ENCODE measurements around the gene NMT2.
"Not testable (repeated sequence)": the region's sequence is repeated elsewhere in the genome, so short reads cannot be mapped to it uniquely, and the experiment has no call there.

NMT2 gene

DNA sequence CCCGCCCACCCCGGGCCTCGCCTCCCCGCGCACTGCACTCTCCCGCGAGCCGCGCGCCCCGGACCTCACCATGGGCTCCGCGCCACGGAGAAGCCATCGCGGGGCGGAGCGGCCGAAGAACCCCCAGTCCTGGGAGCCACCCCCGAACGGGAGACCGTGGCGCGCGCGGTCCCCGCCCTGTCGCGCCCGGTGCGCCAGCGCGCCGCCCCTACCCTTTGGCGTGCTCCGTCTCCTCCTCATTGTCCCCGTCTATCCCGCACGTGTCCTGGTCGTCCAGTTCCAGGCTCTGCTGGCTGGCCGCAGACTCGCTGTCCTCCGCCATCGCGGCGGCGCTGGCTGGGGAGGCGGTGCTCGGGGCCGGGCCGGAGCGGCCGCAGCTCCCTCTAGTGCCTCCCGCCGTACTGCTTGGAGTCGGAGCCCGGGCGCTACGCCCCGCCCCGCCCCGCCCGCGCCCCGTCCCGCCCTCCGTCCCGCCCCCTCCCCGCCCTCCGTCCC lies at the start of gene NMT2:
Gene NMT2 (minus strand): TSS at position 403 of the 495 bp plus-strand sequence. CDS start 81 bp downstream, at position 322.
- DNase-seq = no peak

DNA sequence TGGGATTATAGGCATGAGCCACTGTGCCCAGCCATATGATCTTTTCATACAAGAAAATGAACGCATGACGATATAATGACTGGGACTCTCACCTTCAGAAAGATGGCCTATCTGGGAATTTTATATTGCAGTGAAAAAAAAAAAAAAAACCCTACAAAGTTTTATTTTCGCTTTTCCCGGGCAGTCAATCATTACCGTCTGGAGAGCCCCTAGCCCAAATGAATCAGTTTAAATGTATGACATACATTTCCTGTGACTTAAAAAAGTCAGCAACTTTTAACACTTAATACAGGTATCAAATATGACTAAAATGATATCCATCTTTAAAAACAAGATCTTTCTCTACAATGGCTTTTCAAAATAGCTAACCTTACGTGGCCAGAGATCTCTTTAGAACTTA lies 48.2 kb upstream of the NMT2 start:
- no peak for DNase-seq

GRCh38 chr10:15214237-15214636 lies 45.7 kb upstream of the NMT2 start:
- DNase-seq = no peak

- DNase-seq = no peak
Observed at GRCh38 chr10:15213461-15213861, 45.0 kb upstream of the NMT2 start.

DNA sequence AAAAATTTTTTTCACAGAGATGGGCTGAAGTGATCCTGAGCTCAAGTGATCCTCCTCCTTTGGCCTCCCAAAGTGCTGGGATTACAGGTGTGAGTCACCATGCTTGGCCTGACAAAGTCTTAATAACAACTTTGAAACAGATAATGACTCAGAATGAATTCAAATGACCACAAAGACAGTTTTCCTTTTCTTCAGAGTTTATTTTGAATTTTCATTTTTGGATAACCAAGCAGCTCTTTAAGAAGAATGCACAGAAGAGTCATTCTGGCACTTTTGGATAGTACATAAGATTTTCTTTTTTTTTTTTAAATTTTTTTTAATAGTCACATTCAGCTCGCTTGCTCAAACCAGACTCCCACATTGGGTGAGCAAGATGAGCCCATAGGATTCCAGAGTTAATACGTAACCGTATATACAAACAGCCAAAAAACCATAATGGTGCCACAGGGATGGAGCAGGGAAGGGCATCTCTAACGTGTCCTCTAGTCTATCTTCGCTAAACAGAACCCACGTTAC lies 43.0 kb upstream of the NMT2 start:
- no peak for DNase-seq

- DNase-seq = no peak
Observed at GRCh38 chr10:15210521-15210920, 42.0 kb upstream of the NMT2 start.

DNA sequence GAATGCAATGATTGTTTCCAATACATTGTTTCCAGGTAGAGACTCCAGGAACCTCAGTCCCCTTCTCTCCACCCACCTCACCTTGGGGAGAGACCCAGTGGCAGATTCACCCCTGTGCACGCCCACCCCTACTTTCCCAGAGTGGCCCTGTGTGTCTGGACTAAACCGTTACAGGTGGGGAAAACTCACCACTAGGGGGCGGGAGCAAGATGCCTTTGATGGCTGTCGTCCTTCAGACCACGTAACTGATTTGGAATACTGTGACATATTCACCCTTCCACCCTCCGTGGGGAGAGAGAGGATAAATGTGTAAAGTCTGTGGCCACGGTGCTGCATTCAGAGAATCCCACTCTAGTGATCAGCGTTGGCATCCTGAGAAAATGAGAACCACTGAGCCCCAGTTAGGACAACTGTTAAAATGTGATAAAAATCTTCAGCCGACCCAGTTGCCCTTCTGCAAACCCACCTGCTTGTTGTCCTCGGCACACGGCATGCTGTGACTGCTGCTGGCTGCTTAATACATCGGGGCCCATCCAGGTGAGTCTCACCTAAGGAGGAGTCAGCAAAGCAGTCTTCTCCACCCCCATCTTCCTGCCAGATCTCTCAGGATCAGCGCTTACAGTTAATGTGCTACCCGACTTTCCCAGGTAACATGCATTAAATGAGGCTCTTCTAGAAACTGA lies 41.5 kb upstream of the NMT2 start:
- DNase-seq = peak; percentile 90

DNA sequence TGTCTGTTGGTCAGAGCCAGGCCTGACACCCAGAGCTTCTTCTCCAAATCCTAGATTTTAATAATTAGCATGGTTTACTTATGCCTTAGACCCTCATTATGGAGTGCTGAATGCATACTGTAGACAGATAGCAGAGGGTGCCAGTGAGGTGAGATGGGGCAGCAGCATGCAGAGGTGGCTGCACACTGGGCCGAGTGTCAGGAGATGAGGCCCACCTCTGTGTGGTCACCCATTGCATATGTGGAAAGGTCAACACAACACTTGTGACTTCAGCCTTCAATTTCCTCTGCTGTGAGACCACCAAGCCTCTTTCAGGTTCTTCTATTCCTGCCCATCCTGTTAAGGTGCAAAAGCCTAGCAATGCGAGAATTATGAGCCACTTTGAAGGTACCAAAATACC lies 39.7 kb upstream of the NMT2 start:
- DNase-seq = no peak

- DNase-seq = not testable (repeated sequence)
Observed at GRCh38 chr10:15207410-15207809, 38.9 kb upstream of the NMT2 start.

DNA sequence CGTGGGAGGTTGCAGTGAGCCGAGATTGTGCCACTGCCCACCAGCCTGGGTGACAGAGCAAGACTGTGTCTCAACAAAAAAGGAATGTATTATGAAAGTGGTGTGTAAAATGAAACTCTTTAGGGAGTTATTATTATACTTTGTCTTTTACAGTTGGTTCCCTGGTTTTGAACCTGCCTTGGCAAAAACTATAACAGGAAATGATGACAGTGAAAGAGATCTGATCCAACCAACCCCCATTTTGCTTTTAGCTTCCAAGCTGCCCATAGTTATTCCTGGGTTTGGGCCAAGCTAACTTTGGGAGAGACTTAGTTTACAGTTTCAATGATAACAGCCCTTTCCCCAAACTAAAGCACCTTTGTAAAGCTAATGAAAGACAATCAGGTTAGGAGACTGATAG lies 34.1 kb upstream of the NMT2 start:
- DNase-seq = no peak

GRCh38 chr10:15202301-15202621 lies 33.8 kb upstream of the NMT2 start:
- not testable (repeated sequence) for DNase-seq

DNA sequence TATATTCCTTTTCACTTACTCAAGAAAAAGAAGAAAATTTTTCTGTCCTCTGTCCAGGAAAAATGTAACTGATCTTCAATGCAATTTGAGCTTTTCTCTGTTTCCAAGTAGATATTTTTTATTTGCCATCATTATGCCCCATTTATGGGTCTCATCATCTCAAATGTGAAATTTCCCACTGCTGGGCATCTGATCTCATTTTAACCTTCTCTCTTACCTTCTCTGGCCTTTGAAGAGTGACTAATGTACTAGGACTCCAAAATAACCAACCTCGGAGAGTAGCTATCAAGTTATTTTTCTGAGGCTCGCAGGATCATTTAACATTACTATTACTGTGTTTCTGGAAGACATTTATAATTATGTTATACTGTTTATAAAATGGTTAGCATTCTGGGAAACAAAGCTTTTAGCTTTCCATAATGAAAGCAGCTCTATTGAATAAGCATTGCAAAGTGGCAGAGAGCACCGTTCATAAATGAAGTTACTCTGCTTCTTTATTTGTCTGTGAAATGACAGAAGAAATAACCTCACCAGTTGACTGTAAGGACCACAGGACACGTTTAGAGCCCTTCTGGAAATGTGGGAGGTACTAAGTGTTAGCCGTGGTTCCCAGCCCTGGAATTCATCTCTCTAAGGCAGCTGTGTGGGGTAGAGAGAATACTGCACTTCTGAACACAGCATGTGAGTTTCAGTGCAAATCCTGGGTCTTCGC lies 33.3 kb upstream of the NMT2 start:
- no peak for DNase-seq

- DNase-seq = no peak
Observed at GRCh38 chr10:15200626-15201025, 32.1 kb upstream of the NMT2 start.

DNA sequence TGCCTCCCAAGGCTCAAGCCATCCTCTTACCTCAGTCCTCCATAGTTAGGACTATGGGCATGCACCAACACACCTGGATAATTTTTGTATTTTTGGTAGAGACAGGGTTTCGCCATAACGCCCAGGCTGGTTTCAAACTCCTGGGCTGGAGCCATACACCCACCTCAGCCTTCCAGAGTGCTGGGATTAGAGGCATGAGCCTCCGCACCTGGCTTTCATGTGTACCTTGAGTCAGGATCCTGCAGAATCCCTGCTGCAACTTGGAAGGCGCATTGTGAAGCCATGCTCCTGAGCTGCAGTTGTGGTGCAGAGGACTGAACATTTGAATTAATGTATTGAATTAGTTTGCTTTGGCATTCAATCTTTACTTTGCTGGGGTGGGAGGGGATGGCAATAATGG lies 29.4 kb upstream of the NMT2 start:
- no peak for DNase-seq

DNA sequence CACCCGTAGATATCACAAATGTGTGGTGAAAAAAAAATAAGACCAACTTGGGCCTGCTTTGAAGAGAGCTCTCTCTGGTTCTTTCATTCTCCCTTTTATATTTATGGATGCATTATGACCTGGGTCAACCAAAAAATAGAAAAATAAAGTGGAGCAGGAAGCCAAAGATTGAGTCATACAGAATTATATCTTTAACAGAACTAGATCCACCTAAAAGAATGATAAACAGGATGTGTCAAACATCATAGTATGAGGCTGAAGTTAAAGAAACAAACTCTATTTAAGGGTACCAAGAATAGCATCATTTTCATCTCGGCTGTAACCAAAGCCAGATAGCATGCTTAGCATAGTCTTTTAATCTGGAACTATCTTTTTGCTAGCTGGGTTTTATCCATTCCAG lies 28.8 kb upstream of the NMT2 start:
- DNase-seq = no peak

- no peak for DNase-seq
Observed at GRCh38 chr10:15196021-15196834, 27.7 kb upstream of the NMT2 start.

GRCh38 chr10:15189133-15189885 lies 20.8 kb upstream of the NMT2 start:
- no peak for DNase-seq

DNA sequence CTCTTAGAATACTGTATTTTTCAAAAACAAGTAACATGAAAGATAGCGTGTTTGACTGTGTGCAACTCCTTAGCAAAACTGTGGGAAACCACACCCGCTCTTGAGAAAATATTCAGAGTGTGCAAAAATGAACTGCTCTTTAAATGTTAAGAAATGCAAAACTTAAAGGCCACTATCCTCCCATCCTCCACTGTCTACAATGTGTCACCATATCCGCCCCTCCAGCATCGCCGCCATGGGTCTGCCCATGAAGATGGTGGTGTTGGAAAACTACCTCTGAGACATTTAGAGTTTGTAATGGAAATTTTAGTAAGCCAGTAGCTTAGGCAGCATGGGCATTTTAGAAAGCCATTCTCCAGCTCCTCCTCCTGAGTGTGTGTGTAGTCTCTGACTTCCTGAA lies 20.1 kb upstream of the NMT2 start:
- no peak for DNase-seq

GRCh38 chr10:15183689-15184481 lies 15.4 kb upstream of the NMT2 start:
- DNase-seq = no peak

DNA sequence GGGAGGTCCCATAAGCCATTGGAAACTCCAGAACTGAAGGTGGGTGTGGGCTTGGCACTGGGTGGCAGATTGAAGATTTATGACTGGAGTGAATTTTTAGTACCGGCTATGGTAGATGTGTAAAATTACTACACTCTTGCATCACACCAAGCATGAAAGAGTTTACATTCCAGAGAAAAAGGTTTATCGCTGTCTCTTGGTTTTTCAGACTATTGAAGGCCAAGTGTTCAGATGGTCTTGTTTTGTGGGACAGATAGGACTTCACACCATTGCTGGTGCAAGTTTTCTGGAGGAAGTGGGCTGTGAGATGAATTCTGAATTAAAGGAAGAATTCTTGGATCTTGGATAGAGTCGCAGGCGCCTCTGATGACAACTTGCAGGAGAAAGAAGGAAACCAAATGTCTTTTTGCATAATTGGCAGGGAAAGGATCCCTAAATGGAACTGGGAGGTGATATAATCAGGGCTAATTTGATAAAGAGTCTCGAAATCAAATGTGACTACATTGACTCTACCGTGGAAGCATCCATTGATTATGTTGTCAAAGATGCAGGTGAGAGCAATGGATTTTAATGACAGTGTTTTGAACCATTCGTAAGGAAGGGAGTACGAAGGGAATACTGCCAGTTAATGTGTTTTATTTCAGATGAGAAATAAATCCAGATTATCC lies 14.2 kb upstream of the NMT2 start:
- no peak for DNase-seq

- no peak for DNase-seq
Observed at GRCh38 chr10:15181576-15182156, 13.2 kb upstream of the NMT2 start.
